Transverse colon (tissue), 4 donors: Measurements from ENCODE around the gene NUDC.

ENCODE experiments used
- POLR2AphosphoS5 ChIP-seq, 3 donors: sonication (generic); formaldehyde crosslinking; IDR thresholded peaks; one replicate each; pipeline ENCODE4 v1.6.1; 2016; ENCODE audit warnings: antibody characterized with exemption in 3 of 3
- TF ChIP-seq, protein P1 (sequence below), 5 experiments: fragments of 200-600 bp in 3 of 5; fragments of 450-650 bp in 2 of 5; sonication (generic) in 3 of 5; IDR thresholded peaks; 1 replicate in 2 of 5; 2 replicates in 3 of 5; pipeline ENCODE4 v1.5.1; 2016 to 2017; ENCODE audit warnings: antibody characterized with exemption in 5 of 5, inconsistent platforms in 3 of 5, mild to moderate bottlenecking in 2 of 5, moderate library complexity in 1 of 5

DNA sequence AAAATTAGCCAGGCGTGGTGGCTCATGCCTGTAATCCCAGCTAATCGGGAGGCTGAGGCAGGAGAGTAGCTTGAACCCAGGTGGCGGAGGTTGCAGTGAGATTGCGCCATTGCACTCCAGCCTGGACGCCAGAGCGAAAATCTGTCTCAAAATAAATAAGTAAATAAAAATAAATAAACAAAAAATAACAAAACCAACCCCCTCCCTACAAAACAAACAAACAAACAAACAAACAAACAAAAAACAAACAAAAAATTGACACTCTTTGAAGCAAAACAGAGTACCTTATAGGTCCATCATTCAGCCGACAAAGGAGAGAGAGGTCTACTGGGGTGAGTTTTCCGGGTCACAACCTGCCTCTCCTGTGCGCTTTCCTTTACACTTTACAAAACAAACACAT is 44.1 kb downstream of the NUDC start:
- TF ChIP-seq, protein P1, sequence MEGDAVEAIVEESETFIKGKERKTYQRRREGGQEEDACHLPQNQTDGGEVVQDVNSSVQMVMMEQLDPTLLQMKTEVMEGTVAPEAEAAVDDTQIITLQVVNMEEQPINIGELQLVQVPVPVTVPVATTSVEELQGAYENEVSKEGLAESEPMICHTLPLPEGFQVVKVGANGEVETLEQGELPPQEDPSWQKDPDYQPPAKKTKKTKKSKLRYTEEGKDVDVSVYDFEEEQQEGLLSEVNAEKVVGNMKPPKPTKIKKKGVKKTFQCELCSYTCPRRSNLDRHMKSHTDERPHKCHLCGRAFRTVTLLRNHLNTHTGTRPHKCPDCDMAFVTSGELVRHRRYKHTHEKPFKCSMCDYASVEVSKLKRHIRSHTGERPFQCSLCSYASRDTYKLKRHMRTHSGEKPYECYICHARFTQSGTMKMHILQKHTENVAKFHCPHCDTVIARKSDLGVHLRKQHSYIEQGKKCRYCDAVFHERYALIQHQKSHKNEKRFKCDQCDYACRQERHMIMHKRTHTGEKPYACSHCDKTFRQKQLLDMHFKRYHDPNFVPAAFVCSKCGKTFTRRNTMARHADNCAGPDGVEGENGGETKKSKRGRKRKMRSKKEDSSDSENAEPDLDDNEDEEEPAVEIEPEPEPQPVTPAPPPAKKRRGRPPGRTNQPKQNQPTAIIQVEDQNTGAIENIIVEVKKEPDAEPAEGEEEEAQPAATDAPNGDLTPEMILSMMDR (IDR thresholded peaks at IDR 0.05): no peak
- TF ChIP-seq POLR2AphosphoS5 (IDR thresholded peaks at IDR 0.05): no peak
